ENCODE measurements around the gene DNAJA3.

The DNAJA3 gene

DNA sequence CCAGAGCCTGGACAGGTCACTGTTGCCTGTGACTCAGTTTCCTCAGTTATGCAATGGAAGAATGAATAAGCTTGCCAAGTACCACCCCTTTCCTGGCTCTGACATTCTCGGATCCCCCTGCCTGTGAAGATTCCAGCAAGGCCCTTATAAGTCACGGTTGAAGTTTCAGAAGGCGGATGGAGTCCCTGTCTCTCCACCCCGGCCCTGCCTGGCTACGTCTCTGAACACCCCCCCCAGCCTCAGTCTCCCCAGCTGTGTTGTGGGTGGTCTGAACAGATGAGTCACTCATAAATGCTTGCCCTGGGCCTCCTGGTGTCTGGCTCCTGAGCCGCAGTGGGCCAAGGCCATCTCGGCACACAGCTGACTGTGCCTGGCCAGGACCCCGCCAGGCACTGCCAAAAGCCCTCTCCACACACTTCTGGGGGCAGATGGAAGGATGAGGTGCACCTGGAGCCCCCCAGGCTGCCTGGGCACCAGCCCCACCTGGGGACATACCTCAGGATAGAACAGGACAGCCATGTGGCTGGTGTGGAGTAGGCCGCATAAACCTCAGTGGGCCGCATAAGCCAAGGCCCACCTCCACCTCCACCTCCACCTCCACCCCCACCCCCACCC is 38.6 kb upstream of the DNAJA3 start:
- no peak for DNase-seq (ENCODE audit: low read depth, low spot score)
- CTCF ChIA-PET = interaction anchor here (1.1 to 23.7 kb wide), 4 partner anchors 8 to 29 kb away, joined by 4 to 389 read pairs (median 7); no protein-coding TSS in a partner anchor
- TF ChIP-seq, protein P1, sequence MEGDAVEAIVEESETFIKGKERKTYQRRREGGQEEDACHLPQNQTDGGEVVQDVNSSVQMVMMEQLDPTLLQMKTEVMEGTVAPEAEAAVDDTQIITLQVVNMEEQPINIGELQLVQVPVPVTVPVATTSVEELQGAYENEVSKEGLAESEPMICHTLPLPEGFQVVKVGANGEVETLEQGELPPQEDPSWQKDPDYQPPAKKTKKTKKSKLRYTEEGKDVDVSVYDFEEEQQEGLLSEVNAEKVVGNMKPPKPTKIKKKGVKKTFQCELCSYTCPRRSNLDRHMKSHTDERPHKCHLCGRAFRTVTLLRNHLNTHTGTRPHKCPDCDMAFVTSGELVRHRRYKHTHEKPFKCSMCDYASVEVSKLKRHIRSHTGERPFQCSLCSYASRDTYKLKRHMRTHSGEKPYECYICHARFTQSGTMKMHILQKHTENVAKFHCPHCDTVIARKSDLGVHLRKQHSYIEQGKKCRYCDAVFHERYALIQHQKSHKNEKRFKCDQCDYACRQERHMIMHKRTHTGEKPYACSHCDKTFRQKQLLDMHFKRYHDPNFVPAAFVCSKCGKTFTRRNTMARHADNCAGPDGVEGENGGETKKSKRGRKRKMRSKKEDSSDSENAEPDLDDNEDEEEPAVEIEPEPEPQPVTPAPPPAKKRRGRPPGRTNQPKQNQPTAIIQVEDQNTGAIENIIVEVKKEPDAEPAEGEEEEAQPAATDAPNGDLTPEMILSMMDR (IDR thresholded peaks at IDR 0.05; ENCODE audit: insufficient read depth, low read length, missing control alignments) = no peak
- H3K4me3 ChIP-seq (ENCODE audit: low read depth, low read length) = no peak overlapping the region
- POLR2A ChIA-PET = interaction anchor here (1.0 to 2.3 kb wide), 2 partner anchors 10 to 14 kb away, joined by 4 to 15 read pairs; no protein-coding TSS in a partner anchor

DNA sequence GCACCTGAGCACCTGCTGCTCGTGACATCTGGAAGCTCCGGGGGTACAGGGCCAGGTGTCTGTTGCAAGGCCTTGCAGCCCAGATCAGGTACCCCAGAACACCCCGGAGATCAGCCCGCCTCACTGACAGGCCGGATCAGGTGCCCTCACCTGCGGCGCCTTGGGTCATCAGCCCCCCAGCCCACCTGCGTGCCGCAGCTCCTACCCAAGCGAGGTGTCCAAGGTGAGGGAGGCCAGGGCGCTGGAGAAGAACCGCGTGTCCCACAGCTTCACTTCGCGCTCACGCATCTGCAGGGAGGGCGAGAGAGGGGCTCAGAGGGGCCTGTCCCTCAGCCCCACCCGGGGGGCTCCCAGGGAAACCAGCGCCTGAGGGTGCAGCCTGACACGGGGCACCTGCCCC is 37.9 kb upstream of the DNAJA3 start:
- CTCF ChIA-PET = interaction anchor here (1.1 to 23.7 kb wide), 3 partner anchors 16 to 30 kb away, joined by 5 to 389 read pairs (median 9); no protein-coding TSS in a partner anchor

DNA sequence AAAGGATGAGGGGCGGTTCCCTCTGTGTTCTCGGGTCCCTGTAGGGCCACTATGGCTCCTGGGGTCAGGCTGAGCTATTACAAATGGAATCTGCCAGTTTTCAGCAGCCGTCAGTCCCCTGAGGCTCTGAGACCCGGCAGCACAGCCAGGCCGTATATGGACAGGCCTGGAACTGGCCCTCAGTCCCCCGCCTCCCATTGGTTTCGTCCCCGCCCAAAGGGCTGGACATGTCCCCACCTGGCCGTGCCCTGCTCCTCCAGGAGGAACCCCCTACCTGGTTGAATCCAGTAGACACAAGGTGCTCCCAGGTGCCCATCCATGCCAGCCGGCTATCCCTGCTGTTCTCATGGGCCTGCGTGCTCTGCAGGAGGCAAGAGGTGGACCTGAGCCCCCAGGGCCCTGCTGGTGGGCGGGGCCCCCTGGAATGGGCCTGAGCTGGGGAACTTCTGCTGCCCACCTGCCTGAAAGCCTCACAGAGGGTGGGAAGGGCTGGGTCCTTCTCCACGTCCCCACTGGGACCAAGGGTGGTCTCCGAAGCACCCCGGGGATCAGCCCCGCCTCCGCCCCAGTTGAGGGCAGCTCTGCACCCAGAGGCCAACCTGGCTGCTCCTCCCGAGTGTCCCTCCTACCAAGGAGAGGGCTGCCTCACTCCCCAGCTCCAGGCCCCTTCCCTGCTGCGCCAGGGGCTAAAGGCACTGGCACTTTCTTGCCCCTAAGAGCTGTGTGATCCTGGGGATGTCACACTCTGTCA is 37.2 kb upstream of the DNAJA3 start:
- no peak for DNase-seq (ENCODE audit: low read depth, low spot score)
- ChIA-PET CTCF (interaction anchor here (0.9 to 23.7 kb wide), 3 partner anchors 13 to 28 kb away, joined by 3 to 389 read pairs (median 65); no protein-coding TSS in a partner anchor), POLR2A (interaction anchor here (3.3 kb wide), 1 partner anchor 16 kb away, joined by 18 read pairs; the partner anchor contains the start of gene VASN)
- TF ChIP-seq, protein P1 (IDR thresholded peaks at IDR 0.05; ENCODE audit: insufficient read depth, low read length, missing control alignments) = no peak
- no peak overlapping the region for H3K4me3 ChIP-seq (ENCODE audit: low read depth, low read length)

More for the DNA sequence above, 37.9 kb upstream of the DNAJA3 start:
- POLR2A ChIA-PET = no interaction called here
- no peak for DNase-seq (ENCODE audit: low read depth, low spot score)
- TF ChIP-seq, protein P1 (IDR thresholded peaks at IDR 0.05; ENCODE audit: insufficient read depth, low read length, missing control alignments) = no peak
- H3K4me3 ChIP-seq (ENCODE audit: low read depth, low read length) = no peak overlapping the region

DNA sequence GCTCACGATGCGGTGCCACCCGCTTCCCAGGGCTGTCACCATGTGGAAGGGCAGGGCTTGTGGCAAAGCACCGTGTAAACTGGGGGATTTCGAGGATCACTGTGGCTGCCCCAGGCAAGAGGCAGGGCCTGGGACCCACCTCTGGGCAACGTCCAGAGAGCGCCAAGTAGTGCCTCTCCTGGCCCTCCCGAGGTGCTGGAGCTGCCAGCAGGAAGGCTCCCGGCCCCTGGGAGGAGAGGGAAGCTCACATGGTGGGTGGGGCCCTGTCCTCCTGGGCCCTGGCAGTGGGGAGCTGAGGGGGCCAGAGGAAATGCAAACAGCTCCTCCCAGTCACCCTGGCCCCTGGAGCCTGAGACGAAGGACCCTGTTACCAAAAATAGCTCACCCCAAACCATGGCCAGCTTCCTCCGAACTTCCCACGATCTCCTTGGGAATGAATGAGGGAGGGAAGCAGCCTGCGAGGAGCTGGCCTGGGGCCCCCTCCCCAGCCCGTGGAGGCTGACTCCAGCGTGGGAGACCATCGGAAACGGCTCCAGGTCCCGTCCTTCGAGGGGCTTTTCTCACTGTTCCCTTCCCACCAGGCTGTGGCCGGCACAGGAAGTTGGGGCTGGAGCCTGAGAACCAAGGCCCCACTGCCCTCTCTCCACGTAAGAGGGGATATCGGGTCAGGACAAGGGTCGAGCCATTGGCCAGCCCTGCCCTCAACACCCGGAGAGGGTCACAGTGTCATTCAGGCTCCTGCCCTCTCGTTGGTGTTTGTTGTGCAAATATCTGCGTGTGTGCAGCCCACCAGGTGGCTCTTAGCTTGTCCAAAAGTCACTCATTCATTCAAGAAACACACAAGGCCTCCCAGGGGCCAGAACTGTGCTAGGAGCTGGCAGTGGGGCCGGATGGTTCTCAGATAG is 36.4 kb upstream of the DNAJA3 start:
- H3K4me3 ChIP-seq (ENCODE audit: low read depth, low read length) = no peak overlapping the region
- CTCF ChIA-PET = interaction anchor here (0.7 to 23.7 kb wide), 6 partner anchors 14 to 125 kb away, joined by 3 to 389 read pairs (median 4); partner anchors contain the start of gene PAM16
- no peak for DNase-seq (ENCODE audit: low read depth, low spot score)
- POLR2A ChIA-PET = interaction anchor here (3.3 kb wide), 1 partner anchor 17 kb away, joined by 18 read pairs; the partner anchor contains the start of gene VASN
- TF ChIP-seq, protein P1 (IDR thresholded peaks at IDR 0.05; ENCODE audit: insufficient read depth, low read length, missing control alignments) = no peak

DNA sequence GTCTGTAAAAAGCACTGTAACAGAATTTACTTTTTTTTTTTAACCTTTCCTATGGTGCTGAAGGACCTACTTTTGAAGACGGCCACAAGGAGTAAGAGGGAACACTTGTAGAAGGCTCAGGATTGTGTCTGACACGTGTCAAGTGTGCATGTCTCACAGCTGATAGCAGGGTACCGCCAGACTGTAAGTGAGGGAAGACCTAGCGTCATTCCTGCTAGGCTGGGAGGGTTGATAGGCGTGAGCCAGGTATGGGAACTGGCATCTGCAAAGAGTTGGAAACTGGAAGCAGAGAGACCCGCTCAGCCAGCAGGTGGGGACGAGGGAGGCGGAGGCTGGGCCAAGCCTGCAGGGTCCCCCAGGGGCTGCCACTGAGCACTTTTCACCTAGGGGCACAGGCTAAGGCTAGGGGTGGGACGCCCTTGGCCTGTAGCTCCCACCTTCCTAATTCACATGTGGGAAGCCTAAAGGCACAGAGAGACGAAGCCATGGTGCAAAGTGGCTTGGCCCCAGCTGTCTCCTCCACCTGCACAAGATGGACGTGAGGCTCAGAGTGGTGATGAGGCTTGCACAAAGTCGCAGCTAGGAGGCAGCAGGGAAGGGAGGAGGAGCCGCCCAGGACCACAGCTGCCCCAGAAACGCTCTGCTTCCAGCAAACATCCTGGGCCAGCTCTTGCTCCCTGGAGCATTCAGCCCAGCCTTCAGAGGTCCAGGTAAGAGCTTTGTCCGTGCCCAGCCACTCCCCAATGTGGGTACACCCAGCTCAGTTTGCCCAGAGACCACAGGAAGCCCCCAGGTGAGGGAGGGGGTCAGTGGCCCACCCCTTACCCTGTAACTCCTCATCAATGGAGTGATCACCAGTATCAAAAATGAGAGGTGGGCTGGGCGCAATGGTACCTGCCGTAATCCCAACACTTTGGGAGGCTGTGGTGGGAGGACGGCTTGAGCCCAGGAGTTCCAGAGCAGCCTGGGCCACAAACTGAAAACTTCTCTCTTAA is 35.1 kb upstream of the DNAJA3 start:
- no peak for DNase-seq (ENCODE audit: low read depth, low spot score)
- H3K4me3 ChIP-seq (ENCODE audit: low read depth, low read length) = no peak overlapping the region
- TF ChIP-seq, protein P1 (IDR thresholded peaks at IDR 0.05; ENCODE audit: insufficient read depth, low read length, missing control alignments) = peak; percentile 8
- CTCF ChIA-PET = interaction anchor here (0.7 to 23.7 kb wide), 6 partner anchors 13 to 126 kb away, joined by 3 to 389 read pairs (median 12); partner anchors contain the start of gene PAM16
- POLR2A ChIA-PET = interaction anchor here (3.3 kb wide), 1 partner anchor 18 kb away, joined by 18 read pairs; the partner anchor contains the start of gene VASN

Measured in AG04449 (cell line).